Measurements from ENCODE around the gene DDX19B. TPM values are rescaled to one million over a fixed set of nuclear protein-coding genes. Genes with fewer than 3 reads are reported as not detected.

The DDX19B gene
- polyA plus RNA-seq, 1 donor (not counting 4 experiments of a cell fraction or from before 2014, with no cell fraction given): 24.6 TPM

- H3K4me3 ChIP-seq (ENCODE audit: control insufficient read depth in 2 of 3, extremely low read depth in 1 of 3, insufficient read depth in 2 of 3, low read depth in 1 of 3, low read length in 3 of 3): no peak overlapping the region
Measured at GRCh38 chr16:70378869-70379493, 80.0 kb downstream of the DDX19B start.

DNA sequence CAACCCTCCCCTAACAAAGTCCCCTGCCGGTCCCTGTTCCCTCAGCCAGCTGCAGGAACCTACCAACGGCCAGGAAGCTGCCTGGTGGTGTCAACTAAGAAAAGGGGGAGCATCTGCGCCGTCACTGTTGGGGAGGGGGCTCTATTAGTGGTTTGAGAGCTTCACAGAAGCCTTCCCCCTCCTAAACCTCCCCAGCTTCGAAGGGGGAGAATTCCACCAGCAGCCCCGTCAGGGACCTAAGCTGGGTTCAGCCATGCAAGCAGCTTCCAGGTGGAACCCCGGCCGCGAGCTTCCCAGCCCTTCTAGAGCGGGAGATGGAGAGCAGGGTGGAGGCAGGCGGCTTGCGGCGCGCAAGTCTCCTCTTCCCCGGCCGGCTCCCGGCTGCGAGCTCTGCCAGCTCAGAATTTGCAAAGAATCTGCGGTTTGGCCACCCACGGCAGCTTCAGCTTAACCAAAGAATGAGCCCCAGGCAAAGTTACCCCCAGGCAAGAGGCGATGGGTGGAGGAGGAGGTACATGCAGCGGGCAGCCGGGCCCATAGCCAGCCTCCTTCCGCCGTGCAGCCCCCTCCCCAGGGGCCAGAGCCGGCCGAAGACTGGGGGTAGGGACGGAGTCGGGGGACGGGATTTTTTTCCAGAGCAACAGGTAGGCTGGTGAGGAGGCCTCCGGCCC, 81.4 kb downstream of the DDX19B start:
- no peaks in the 10 kb centered on the region for H3K27me3 ChIP-seq (ENCODE audit: control insufficient read depth, extremely low read depth, insufficient read depth, low read length)
- no peaks in the 10 kb centered on the region for H3K9me1 ChIP-seq (ENCODE audit: control insufficient read depth, extremely low read depth, insufficient read depth, low read length)
- H2AFZ ChIP-seq (ENCODE audit: control insufficient read depth, low read length): peak overlapping the region; percentile 43
- H3K27ac ChIP-seq (ENCODE audit: control insufficient read depth, insufficient read depth, low read length): peak overlapping the region; percentile 79
- peak overlapping the region; percentile 94 for H3K4me2 ChIP-seq (ENCODE audit: control insufficient read depth, extremely low read depth, insufficient read depth, low read depth, low read length)
- peaks cover 12% of the 10 kb centered on the region for H3K79me2 ChIP-seq (ENCODE audit: control insufficient read depth, insufficient read depth, low read length)
- FAIRE-seq (peak; percentile 13), DNase-seq (ENCODE audit: low read depth, low spot score) (no peak)
- peak overlapping the region; percentile 88 for H3K9ac ChIP-seq (ENCODE audit: control insufficient read depth, extremely low read depth, insufficient read depth, low read length)
- H3K4me1 ChIP-seq (ENCODE audit: control insufficient read depth, extremely low read depth, insufficient read depth, low read length): peaks cover 10% of the 10 kb centered on the region
- dilution Hi-C loops (cut with MboI; ENCODE audit: extremely low pct_ligation_motif_present, low sequenced_read_pairs): no loop called here
- no peaks in the 10 kb centered on the region for H3K9me3 ChIP-seq (ENCODE audit: control insufficient read depth, low read depth, low read length)
- peaks cover 6 to 9% of the 10 kb centered on the region in 2 experiments for H3K36me3 ChIP-seq (ENCODE audit: control insufficient read depth in 2 of 2, extremely low read depth in 1 of 2, insufficient read depth in 2 of 2, low read length in 2 of 2)
- TF ChIP-seq, protein P1, sequence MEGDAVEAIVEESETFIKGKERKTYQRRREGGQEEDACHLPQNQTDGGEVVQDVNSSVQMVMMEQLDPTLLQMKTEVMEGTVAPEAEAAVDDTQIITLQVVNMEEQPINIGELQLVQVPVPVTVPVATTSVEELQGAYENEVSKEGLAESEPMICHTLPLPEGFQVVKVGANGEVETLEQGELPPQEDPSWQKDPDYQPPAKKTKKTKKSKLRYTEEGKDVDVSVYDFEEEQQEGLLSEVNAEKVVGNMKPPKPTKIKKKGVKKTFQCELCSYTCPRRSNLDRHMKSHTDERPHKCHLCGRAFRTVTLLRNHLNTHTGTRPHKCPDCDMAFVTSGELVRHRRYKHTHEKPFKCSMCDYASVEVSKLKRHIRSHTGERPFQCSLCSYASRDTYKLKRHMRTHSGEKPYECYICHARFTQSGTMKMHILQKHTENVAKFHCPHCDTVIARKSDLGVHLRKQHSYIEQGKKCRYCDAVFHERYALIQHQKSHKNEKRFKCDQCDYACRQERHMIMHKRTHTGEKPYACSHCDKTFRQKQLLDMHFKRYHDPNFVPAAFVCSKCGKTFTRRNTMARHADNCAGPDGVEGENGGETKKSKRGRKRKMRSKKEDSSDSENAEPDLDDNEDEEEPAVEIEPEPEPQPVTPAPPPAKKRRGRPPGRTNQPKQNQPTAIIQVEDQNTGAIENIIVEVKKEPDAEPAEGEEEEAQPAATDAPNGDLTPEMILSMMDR (optimal IDR thresholded peaks at IDR 0.05 in 1 of 3, IDR thresholded peaks at IDR 0.05 in 1 of 3, conservative IDR thresholded peaks at IDR 0.05 in 1 of 3; ENCODE audit: extremely low read depth in 1 of 3, insufficient read depth in 2 of 3, low read length in 3 of 3): no peak
- TF ChIP-seq EZH2 (IDR thresholded peaks at IDR 0.05; ENCODE audit: low read length): no peak
- peak overlapping the region; percentile 92 to 93 (median 92) for H3K4me3 ChIP-seq (ENCODE audit: control insufficient read depth in 2 of 3, extremely low read depth in 1 of 3, insufficient read depth in 2 of 3, low read depth in 1 of 3, low read length in 3 of 3)
- no peaks in the 10 kb centered on the region for H4K20me1 ChIP-seq (ENCODE audit: control insufficient read depth, extremely low read depth, insufficient read depth, low read length)

More at GRCh38 chr16:70378869-70379493, 80.0 kb downstream of the DDX19B start:
- no peaks in the 10 kb centered on the region for H3K9me3 ChIP-seq (ENCODE audit: control insufficient read depth, low read depth, low read length)
- no peak for FAIRE-seq
- dilution Hi-C loops (cut with MboI; ENCODE audit: extremely low pct_ligation_motif_present, low sequenced_read_pairs): no loop called here
- no peak overlapping the region for H2AFZ ChIP-seq (ENCODE audit: control insufficient read depth, low read length)
- no peaks in the 10 kb centered on the region for H3K27me3 ChIP-seq (ENCODE audit: control insufficient read depth, extremely low read depth, insufficient read depth, low read length)
- no peak for TF ChIP-seq EZH2 (IDR thresholded peaks at IDR 0.05; ENCODE audit: low read length)
- TF ChIP-seq, protein P1 (optimal IDR thresholded peaks at IDR 0.05 in 1 of 3, IDR thresholded peaks at IDR 0.05 in 1 of 3, conservative IDR thresholded peaks at IDR 0.05 in 1 of 3; ENCODE audit: extremely low read depth in 1 of 3, insufficient read depth in 2 of 3, low read length in 3 of 3): no peak
- DNase-seq (ENCODE audit: low read depth, low spot score): no peak
- peaks cover 12% of the 10 kb centered on the region for H3K79me2 ChIP-seq (ENCODE audit: control insufficient read depth, insufficient read depth, low read length)
- H3K9ac ChIP-seq (ENCODE audit: control insufficient read depth, extremely low read depth, insufficient read depth, low read length): no peak overlapping the region
- H3K4me1 ChIP-seq (ENCODE audit: control insufficient read depth, extremely low read depth, insufficient read depth, low read length): peaks cover 10% of the 10 kb centered on the region
- no peaks in the 10 kb centered on the region for H3K9me1 ChIP-seq (ENCODE audit: control insufficient read depth, extremely low read depth, insufficient read depth, low read length)
- H3K4me2 ChIP-seq (ENCODE audit: control insufficient read depth, extremely low read depth, insufficient read depth, low read depth, low read length): no peak overlapping the region
- peaks cover 9 to 10% of the 10 kb centered on the region in 2 experiments for H3K36me3 ChIP-seq (ENCODE audit: control insufficient read depth in 2 of 2, extremely low read depth in 1 of 2, insufficient read depth in 2 of 2, low read length in 2 of 2)
- H4K20me1 ChIP-seq (ENCODE audit: control insufficient read depth, extremely low read depth, insufficient read depth, low read length): no peaks in the 10 kb centered on the region
- H3K27ac ChIP-seq (ENCODE audit: control insufficient read depth, insufficient read depth, low read length): no peak overlapping the region
